HCT116 (cell line): ENCODE data around the gene MALSU1.

ENCODE experiments used
- JUND ChIP-seq: IDR thresholded peaks from 2 replicates; pipeline ENCODE4 v1.6.1; 2012
- RAD21 ChIP-seq: IDR thresholded peaks from 2 replicates; pipeline ENCODE4 v1.6.1; 2012; ENCODE audit warnings: low read depth, mild to moderate bottlenecking
- TF ChIP-seq, protein P1 (sequence below), 3 experiments: fragments of 200-600 bp in 1 of 3; sonication (generic) in 1 of 3; IDR thresholded peaks in 2 of 3; conservative IDR thresholded peaks in 1 of 3; 2 replicates each; pipeline ENCODE4 v1.5.1; 2012 to 2017; ENCODE audit warnings: low read depth in 2 of 3, low read length in 2 of 3, antibody characterized with exemption in 1 of 3, borderline replicate concordance in 1 of 3, control low read depth in 1 of 3, mild to moderate bottlenecking in 1 of 3, mixed read lengths in 1 of 3, mixed run types in 1 of 3, moderate library complexity in 1 of 3; ENCODE audit not compliant: insufficient read depth in 1 of 3

DNA sequence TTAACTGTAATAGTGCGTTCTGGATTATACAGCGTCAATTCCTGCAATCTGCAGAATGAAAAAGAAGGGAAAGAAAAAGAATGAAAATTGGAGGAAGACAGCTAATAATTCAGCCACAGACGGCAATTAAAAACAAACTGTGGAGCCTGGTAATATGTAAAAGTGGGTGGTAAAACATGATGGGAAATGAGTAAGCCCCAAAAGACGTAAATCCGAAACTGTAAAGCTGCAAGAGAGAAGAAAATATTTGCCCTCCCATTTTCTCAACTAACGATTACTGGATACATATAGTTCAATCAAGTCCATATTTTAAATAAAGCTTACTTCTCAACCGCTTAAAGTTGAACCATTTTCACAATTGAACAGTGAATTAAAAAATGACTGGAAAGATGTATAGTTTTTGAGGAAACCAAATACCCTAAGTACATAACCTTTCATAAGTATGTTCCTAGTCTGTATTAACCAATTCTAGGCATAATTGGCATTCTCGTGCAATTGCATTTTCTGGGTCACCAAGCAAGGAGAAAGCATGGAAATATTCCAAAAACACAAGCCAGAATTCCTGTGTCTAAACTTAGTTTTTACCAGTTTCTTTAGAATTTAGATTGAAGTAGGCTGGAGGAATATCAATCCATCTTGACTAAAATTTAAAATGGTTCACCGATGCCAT, 44.8 kb downstream of the MALSU1 start:
- TF ChIP-seq, protein P1, sequence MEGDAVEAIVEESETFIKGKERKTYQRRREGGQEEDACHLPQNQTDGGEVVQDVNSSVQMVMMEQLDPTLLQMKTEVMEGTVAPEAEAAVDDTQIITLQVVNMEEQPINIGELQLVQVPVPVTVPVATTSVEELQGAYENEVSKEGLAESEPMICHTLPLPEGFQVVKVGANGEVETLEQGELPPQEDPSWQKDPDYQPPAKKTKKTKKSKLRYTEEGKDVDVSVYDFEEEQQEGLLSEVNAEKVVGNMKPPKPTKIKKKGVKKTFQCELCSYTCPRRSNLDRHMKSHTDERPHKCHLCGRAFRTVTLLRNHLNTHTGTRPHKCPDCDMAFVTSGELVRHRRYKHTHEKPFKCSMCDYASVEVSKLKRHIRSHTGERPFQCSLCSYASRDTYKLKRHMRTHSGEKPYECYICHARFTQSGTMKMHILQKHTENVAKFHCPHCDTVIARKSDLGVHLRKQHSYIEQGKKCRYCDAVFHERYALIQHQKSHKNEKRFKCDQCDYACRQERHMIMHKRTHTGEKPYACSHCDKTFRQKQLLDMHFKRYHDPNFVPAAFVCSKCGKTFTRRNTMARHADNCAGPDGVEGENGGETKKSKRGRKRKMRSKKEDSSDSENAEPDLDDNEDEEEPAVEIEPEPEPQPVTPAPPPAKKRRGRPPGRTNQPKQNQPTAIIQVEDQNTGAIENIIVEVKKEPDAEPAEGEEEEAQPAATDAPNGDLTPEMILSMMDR (IDR thresholded peaks at IDR 0.05 in 2 of 3, conservative IDR thresholded peaks at IDR 0.05 in 1 of 3; ENCODE audit: borderline replicate concordance in 1 of 3, insufficient read depth in 1 of 3, low read depth in 2 of 3, low read length in 2 of 3), result no peak
- TF ChIP-seq RAD21 (no peak), JUND (no peak)
